ENCODE results near the gene TANK.

GRCh38 chr2:161138429-161138828, 21.8 kb upstream of the TANK start:
- TF ChIP-seq EP300 (IDR thresholded peaks at IDR 0.05) (no peak), CTCF (IDR thresholded peaks at IDR 0.05) (no peak), POLR2A (IDR thresholded peaks at IDR 0.05) (no peak)
